Measurements from ENCODE around the gene PDZD8. TPM values are rescaled to one million over a fixed set of nuclear protein-coding genes. Genes with fewer than 3 reads are reported as not detected.

Gene PDZD8
- polyA plus RNA-seq, 2 of the 4 experiments (the other 2 are of a cell fraction): 27.4 to 76.7 TPM

DNA sequence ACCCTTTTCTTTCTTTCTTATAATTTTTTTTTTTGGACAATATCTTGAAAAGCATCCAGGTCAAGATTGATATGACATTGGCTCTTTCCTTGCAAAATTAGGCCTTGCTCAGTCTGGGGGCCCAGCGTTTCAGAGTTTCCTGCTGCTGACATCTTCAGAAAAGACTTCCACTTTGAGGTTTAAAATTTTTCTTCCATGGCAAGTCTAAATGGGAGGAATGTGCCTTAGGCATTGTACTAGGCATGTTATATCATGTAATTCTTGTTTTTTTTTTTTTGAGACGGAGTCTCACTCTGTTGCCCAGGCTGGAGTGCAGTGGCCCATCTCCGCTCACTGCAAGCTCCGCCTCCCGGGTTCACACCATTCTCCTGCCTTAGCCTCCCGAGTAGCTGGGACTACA, 48.9 kb upstream of the PDZD8 start:
- peaks cover 14% of the 10 kb centered on the region for H3K9me3 ChIP-seq
- CTCF ChIA-PET: interaction anchor here (1.2 to 1.7 kb wide), 3 partner anchors 11 to 1035 kb away, joined by 3 to 7 read pairs (median 3); no protein-coding TSS in a partner anchor
- FAIRE-seq: no peak

GRCh38 chr10:117421985-117422384, 46.7 kb upstream of the PDZD8 start:
- peaks cover 5% of the 10 kb centered on the region; the same call in 1 of the 3 replicates for H3K4me1 ChIP-seq
- ChIA-PET CTCF (interaction anchor here (1.3 to 1.7 kb wide), 2 partner anchors 9 kb away, joined by 4 to 5 read pairs; no protein-coding TSS in a partner anchor), POLR2A (no interaction called here)
- DNase-seq (ENCODE audit: low read depth in 1 of 2, low spot score in 1 of 2) (no peak), FAIRE-seq (no peak), ATAC-seq (no peak)
- no peak overlapping the region for H3K4me2 ChIP-seq
- H3K4me3 ChIP-seq: no peak overlapping the region
- TF ChIP-seq ZNF302 (CRISPR knock-in tag; IDR thresholded peaks at IDR 0.05) (no peak), EHF (CRISPR knock-in tag; IDR thresholded peaks at IDR 0.05) (no peak), POLR2AphosphoS2 (conservative IDR thresholded peaks at IDR 0.05; ENCODE audit: low read length) (no peak)
- H3K9me3 ChIP-seq: peaks cover 14% of the 10 kb centered on the region
- no peak overlapping the region for H3K27ac ChIP-seq
- 65% methylated on average over 5 of the region's 5 CpGs for WGBS (ENCODE audit: missing lambda C conversion rate)

More for the DNA sequence above, 48.9 kb upstream of the PDZD8 start:
- no peak overlapping the region for H3K4me2 ChIP-seq
- ATAC-seq (no peak), DNase-seq (ENCODE audit: low read depth in 1 of 2, low spot score in 1 of 2) (no peak)
- no peak for TF ChIP-seq RCOR1 (IDR thresholded peaks at IDR 0.05; ENCODE audit: low read depth, low read length)
- no peak for TF ChIP-seq RFX5 (IDR thresholded peaks at IDR 0.05)
- TF ChIP-seq MAFK (IDR thresholded peaks at IDR 0.05; ENCODE audit: partially characterized antibody): no peak
- no peak for TF ChIP-seq HOXA7 (CRISPR knock-in tag; IDR thresholded peaks at IDR 0.05)
- TF ChIP-seq ESRRA (IDR thresholded peaks at IDR 0.05; ENCODE audit: borderline replicate concordance, low read length): no peak
- TF ChIP-seq HES2 (IDR thresholded peaks at IDR 0.05): no peak
- TF ChIP-seq FOSL2 (IDR thresholded peaks at IDR 0.05): no peak
- TF ChIP-seq FOSL2 (CRISPR knock-in tag; IDR thresholded peaks at IDR 0.05): no peak
- no peak for TF ChIP-seq JUN (IDR thresholded peaks at IDR 0.05)
- no peak for TF ChIP-seq E2F6 (IDR thresholded peaks at IDR 0.05; ENCODE audit: borderline replicate concordance, low read depth)
- TF ChIP-seq EP300 (IDR thresholded peaks at IDR 0.05): no peak
- no peak for TF ChIP-seq FOSB (CRISPR knock-in tag; IDR thresholded peaks at IDR 0.05)
- no peak for TF ChIP-seq TFCP2L1 (CRISPR knock-in tag; IDR thresholded peaks at IDR 0.05)
- TF ChIP-seq NFE2L2 (conservative IDR thresholded peaks at IDR 0.05; ENCODE audit: low read length): no peak
- no peak for TF ChIP-seq TP53 (CRISPR knock-in tag; IDR thresholded peaks at IDR 0.05)
- TF ChIP-seq, protein P1, sequence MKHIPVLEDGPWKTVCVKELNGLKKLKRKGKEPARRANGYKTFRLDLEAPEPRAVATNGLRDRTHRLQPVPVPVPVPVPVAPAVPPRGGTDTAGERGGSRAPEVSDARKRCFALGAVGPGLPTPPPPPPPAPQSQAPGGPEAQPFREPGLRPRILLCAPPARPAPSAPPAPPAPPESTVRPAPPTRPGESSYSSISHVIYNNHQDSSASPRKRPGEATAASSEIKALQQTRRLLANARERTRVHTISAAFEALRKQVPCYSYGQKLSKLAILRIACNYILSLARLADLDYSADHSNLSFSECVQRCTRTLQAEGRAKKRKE (CRISPR knock-in tag; IDR thresholded peaks at IDR 0.05; ENCODE audit: low read depth): no peak
- no peak for TF ChIP-seq ZNF302 (CRISPR knock-in tag; IDR thresholded peaks at IDR 0.05)
- no peak for TF ChIP-seq CEBPB (IDR thresholded peaks at IDR 0.05)
- no peak overlapping the region for H3K27ac ChIP-seq
- POLR2A ChIA-PET: no interaction called here
- WGBS (ENCODE audit: missing lambda C conversion rate): 86% methylated on average over 6 of the region's 6 CpGs
- H3K4me3 ChIP-seq: no peak overlapping the region
- H3K4me1 ChIP-seq: peaks cover 5% of the 10 kb centered on the region; the same call in 1 of the 3 replicates

DNA sequence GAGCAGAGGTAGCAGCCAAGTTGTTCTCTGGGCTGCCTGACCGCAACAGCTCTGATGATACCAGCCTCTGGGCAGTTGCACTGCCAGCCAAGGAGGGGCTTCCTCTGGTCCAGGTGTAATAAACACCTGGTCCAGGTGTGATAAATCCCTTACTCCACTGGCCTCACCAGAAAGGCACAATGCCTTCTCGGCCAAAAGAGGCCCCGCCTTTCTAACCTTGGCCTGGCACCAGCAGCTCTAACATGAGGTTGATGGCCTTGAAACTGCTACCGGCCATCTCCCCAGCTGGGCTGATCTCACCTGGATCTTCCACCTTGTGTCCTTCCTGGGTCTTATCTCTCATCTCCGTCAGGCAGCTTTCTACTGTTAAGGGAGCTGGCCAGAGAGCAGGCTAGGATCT, 45.5 kb upstream of the PDZD8 start:
- H3K4me3 ChIP-seq: no peak overlapping the region
- ChIA-PET CTCF (interaction anchor here (0.7 to 1.1 kb wide), 3 partner anchors 11 to 255 kb away, joined by 3 read pairs; no protein-coding TSS in a partner anchor), POLR2A (no interaction called here)
- no peaks in the 10 kb centered on the region for H3K4me1 ChIP-seq
- 82% methylated on average over 5 of the region's 5 CpGs for WGBS (ENCODE audit: missing lambda C conversion rate)
- TF ChIP-seq POLR2AphosphoS2 (conservative IDR thresholded peaks at IDR 0.05; ENCODE audit: low read length): no peak
- no peak for TF ChIP-seq HOXA7 (CRISPR knock-in tag; IDR thresholded peaks at IDR 0.05)
- TF ChIP-seq, protein P1 (CRISPR knock-in tag; IDR thresholded peaks at IDR 0.05; ENCODE audit: low read depth): no peak
- TF ChIP-seq NPAS2 (CRISPR knock-in tag; IDR thresholded peaks at IDR 0.05; ENCODE audit: borderline replicate concordance): no peak
- no peak overlapping the region for H3K27ac ChIP-seq
- FAIRE-seq: no peak
- H3K9me3 ChIP-seq: peaks cover 14% of the 10 kb centered on the region
- no peak overlapping the region for H3K4me2 ChIP-seq
- no peak for DNase-seq (ENCODE audit: low read depth in 1 of 2, low spot score in 1 of 2)
- no peak for ATAC-seq

Data from A549 (cell line).